Naive thymus-derived CD8-positive, alpha-beta T cell (primary cell): ENCODE data around the gene CFAP20DC. TPM values are rescaled to one million over a fixed set of nuclear protein-coding genes. Genes with fewer than 3 reads are reported as not detected.
A peak's percentile ranks its signal among the peaks of the same experiment; 100 is the strongest.
"Not testable (repeated sequence)": the region's sequence is repeated elsewhere in the genome, so short reads cannot be mapped to it uniquely, and the experiment has no call there.

Experiments
- ATAC-seq, 2 donors: fragments of 150-1000 bp; cut with Tn5 transposase in 1 of 2; sonication (Bioruptor Pico), chemical (Tn5 transposase) in 1 of 2; 1 replicate in 1 of 2; 2 replicates in 1 of 2; pipeline ENCODE4 v1.10.0; 2021; ENCODE audit warnings: mild to moderate bottlenecking in 2 of 2, moderate library complexity in 2 of 2
- POLR2A ChIA-PET: fragments of 350-600 bp; sonication (Branson Sonifier 250); formaldehyde crosslinking; loops from one replicate; lab custom pipeline; 2021; ENCODE audit warnings: antibody characterized with exemption; lab: Charles Lee
- DNase-seq, 10 donors: peaks; one replicate each; pipeline versions ENCODE4 v3.0.0 to v3.0.0-alpha.2; 2020 to 2022
- H3K27ac Mint-ChIP-seq, 10 donors: one replicate each; pipeline ENCODE4 v1.8.0; 2020 to 2022; ENCODE audit warnings: mild to moderate bottlenecking in 10 of 10, mixed read lengths in 10 of 10, moderate library complexity in 4 of 10, inconsistent platforms in 1 of 10
- H3K27me3 Mint-ChIP-seq, 5 donors: one replicate each; pipeline ENCODE4 v1.8.0; 2021 to 2022; ENCODE audit warnings: mixed read lengths in 5 of 5
- H3K36me3 Mint-ChIP-seq, 3 donors: one replicate each; pipeline ENCODE4 v1.8.0; 2020 to 2022; ENCODE audit warnings: mixed read lengths in 3 of 3, mild to moderate bottlenecking in 2 of 3, inconsistent platforms in 1 of 3
- H3K4me1 Mint-ChIP-seq, 4 donors: one replicate each; pipeline ENCODE4 v1.8.0; 2021 to 2022; ENCODE audit warnings: mixed read lengths in 4 of 4
- H3K4me3 Mint-ChIP-seq, 10 donors: one replicate each; pipeline ENCODE4 v1.8.0; 2020 to 2022; ENCODE audit warnings: mild to moderate bottlenecking in 10 of 10, mixed read lengths in 10 of 10, moderate library complexity in 6 of 10, inconsistent platforms in 1 of 10
- H3K9me3 Mint-ChIP-seq, 9 donors: one replicate each; pipeline ENCODE4 v1.8.0; 2020 to 2022; ENCODE audit warnings: mixed read lengths in 9 of 9, mild to moderate bottlenecking in 3 of 9, inconsistent platforms in 1 of 9, moderate library complexity in 1 of 9
- polyA plus RNA-seq, 3 donors: library from polyadenylated mRNA; unstranded; fragments of 300-500 nt; fragmentation: Illumina TruSeq; gene quantifications; one replicate each; pipeline ENCODE4 v1.2.3, GENCODE V29; 2021
- total RNA-seq, 8 experiments: library from RNA in 2 of 8; stranded (reverse) in 2 of 8; gene quantifications; one replicate each; pipeline ENCODE4 v1.2.3 and lab custom pipeline; 2021 to 2026

The CFAP20DC gene
- total and polyA plus RNA-seq, 5 experiments from 2014 or later = 0.13 to 0.27 (median 0.19) TPM; not detected in 1

- peaks cover 25 to 58% (median 28%) of the 10 kb centered on the region in 5 donors for H3K27me3 Mint-ChIP-seq
- H3K4me3 Mint-ChIP-seq = no peak overlapping the region
- H3K4me1 Mint-ChIP-seq = peaks cover 0 to 7% (median 0%) of the 10 kb centered on the region in 4 donors
- no peak for DNase-seq
- H3K36me3 Mint-ChIP-seq = peaks cover 0 to 3% (median 0%) of the 10 kb centered on the region in 3 donors
- POLR2A ChIA-PET = no interaction called here
- peak overlapping the region in 3 of 10 donors; percentile 4 to 36 (median 31) for H3K27ac Mint-ChIP-seq
- H3K9me3 Mint-ChIP-seq = peaks cover 0 to 20% (median 4%) of the 10 kb centered on the region in 9 donors
- no peak for ATAC-seq
Observed at GRCh38 chr3:59065240-59065639, 15.4 kb upstream of the CFAP20DC start.

DNA sequence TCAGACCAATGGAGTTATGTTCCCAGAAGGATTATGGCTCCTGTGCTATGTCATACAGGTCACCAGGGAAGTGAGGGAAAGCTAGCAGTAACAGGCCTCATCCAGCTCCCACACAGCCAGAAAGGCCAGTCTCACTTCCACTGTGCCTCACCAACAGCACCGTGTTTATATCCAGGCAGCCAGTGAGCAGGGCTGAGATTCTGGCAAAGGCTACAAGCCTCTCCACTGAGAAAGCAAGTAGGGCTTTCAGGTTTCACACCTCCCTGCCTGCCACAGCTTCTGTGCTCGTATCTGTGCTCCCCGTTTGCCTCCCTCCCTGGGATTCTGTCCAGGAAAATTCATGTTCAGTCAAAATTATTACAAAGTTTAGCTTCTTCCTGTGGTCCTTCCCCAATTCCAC lies 14.9 kb upstream of the CFAP20DC start:
- peak overlapping the region in 1 of 10 donors; percentile 36 for H3K27ac Mint-ChIP-seq
- H3K27me3 Mint-ChIP-seq = peaks cover 25 to 57% (median 28%) of the 10 kb centered on the region in 5 donors
- no peak for ATAC-seq
- peaks cover 0 to 2% (median 0%) of the 10 kb centered on the region in 4 donors for H3K4me1 Mint-ChIP-seq
- POLR2A ChIA-PET = no interaction called here
- no peak for DNase-seq
- no peak overlapping the region for H3K4me3 Mint-ChIP-seq
- H3K9me3 Mint-ChIP-seq = peaks cover 0 to 20% (median 4%) of the 10 kb centered on the region in 9 donors
- H3K36me3 Mint-ChIP-seq = peaks cover 0 to 3% (median 0%) of the 10 kb centered on the region in 3 donors

DNA sequence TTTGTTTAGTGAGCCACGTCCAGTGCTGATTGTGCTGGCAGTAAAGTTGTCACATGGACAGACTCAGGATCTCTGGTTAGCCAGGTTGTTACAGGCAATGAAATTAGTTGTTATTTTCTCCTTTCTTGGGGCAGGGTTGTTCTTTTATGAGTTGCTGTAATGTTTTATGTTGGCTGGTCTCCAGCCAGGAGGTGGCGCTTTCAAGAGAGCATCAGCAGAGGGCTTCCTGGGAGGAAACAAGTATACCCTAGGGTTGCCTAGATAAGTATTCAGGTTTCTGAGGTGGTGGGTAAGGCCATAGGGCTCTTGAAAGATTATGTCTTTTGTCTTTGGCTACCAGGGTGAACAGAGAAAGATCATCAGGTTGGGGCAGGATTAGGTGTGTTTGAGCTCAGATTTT lies 14.5 kb upstream of the CFAP20DC start:
- ATAC-seq = no peak
- Mint-ChIP-seq H3K4me3 (no peak overlapping the region), H3K9me3 (peaks cover 0 to 20% (median 4%) of the 10 kb centered on the region in 9 donors), H3K27me3 (peaks cover 22 to 57% (median 28%) of the 10 kb centered on the region in 5 donors), H3K36me3 (peaks cover 0 to 3% (median 0%) of the 10 kb centered on the region in 3 donors), H3K27ac (no peak overlapping the region), H3K4me1 (no peaks in the 10 kb centered on the region)
- POLR2A ChIA-PET = no interaction called here
- DNase-seq = no peak

DNA sequence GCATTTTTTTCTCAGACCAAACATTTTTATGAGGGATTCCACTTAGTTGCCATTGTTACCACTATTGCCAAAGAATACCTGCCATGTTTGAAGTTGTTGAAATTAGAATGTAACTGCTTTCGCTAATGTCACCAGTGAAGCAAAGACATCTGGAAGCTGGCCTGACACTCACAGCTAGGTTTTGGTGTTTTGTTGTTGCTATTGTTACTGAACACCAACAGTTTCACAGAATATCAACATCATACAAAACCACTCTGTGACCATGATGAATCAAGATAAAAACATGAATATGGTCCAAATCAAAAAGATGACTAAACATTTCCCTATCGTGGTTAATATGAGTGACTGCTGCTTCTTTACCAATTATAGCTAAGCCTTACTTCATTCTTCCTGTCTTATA lies 6.9 kb upstream of the CFAP20DC start:
- Mint-ChIP-seq H3K4me3 (no peak overlapping the region), H3K27me3 (peaks cover 2 to 11% (median 5%) of the 10 kb centered on the region in 5 donors), H3K36me3 (no peaks in the 10 kb centered on the region), H3K9me3 (peaks cover 0 to 2% (median 0%) of the 10 kb centered on the region in 9 donors), H3K27ac (no peak overlapping the region), H3K4me1 (peaks cover 0 to 4% (median 0%) of the 10 kb centered on the region in 4 donors)
- DNase-seq (no peak), ATAC-seq (no peak)
- POLR2A ChIA-PET = no interaction called here

- H3K4me3 Mint-ChIP-seq = no peak overlapping the region
- ATAC-seq (no peak), DNase-seq (no peak)
- POLR2A ChIA-PET = no interaction called here
- H3K27ac Mint-ChIP-seq = no peak overlapping the region
- no peaks in the 10 kb centered on the region for H3K9me3 Mint-ChIP-seq
- H3K27me3 Mint-ChIP-seq = peaks cover 0 to 3% (median 0%) of the 10 kb centered on the region in 5 donors
- no peaks in the 10 kb centered on the region for H3K36me3 Mint-ChIP-seq
- peaks cover 0 to 9% (median 7%) of the 10 kb centered on the region in 4 donors for H3K4me1 Mint-ChIP-seq
Observed at GRCh38 chr3:59052803-59053411, 3.1 kb upstream of the CFAP20DC start.

DNA sequence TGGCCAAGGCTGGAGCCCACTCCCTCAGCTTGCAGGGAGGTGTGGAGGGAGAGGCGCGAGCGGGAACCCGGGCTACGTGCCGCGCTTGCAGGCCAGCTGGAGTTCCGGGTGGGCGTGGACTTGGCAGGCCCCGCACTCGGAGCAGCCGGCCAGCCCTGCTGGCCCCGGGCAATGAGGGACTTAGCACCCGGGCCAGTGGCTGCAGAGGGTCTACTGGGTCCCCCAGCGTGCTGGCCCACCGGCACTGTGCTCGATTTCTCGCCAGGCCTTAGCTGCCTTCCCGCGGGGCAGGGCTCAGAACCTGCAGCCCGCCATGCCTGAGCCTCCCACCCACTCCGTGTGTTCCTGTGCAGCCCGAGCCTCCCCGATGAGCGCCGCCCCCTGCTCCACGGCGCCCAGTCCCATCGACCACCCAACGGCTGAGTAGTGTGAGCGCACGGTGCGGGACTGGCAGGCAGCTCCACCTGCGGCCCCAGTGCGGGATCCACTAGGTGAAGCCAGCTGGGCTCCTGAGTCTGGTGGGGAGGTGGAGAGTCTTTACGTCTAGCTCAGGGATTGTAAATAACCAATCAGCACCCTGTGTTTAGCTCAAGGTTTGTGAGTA lies 1.1 kb upstream of the CFAP20DC start:
- H3K27me3 Mint-ChIP-seq, H3K9me3 Mint-ChIP-seq, ATAC-seq, DNase-seq, H3K4me1 Mint-ChIP-seq, H3K36me3 Mint-ChIP-seq, POLR2A ChIA-PET: not testable (repeated sequence)
- Mint-ChIP-seq H3K4me3 (peak overlapping the region in 3 of 10 donors; percentile 18 to 30 (median 22)), H3K27ac (peak overlapping the region in 3 of 10 donors; percentile 38 to 72 (median 69))

GRCh38 chr3:59046839-59047238 lies 3.0 kb downstream of the CFAP20DC start:
- no peaks in the 10 kb centered on the region for H3K9me3 Mint-ChIP-seq
- no peaks in the 10 kb centered on the region for H3K36me3 Mint-ChIP-seq
- no peak overlapping the region for H3K4me3 Mint-ChIP-seq
- peaks cover 0 to 9% (median 6%) of the 10 kb centered on the region in 4 donors for H3K4me1 Mint-ChIP-seq
- peaks cover 0 to 3% (median 0%) of the 10 kb centered on the region in 5 donors for H3K27me3 Mint-ChIP-seq
- no peak overlapping the region for H3K27ac Mint-ChIP-seq
- POLR2A ChIA-PET = no interaction called here
- no peak for DNase-seq
- ATAC-seq = no peak

GRCh38 chr3:59043391-59043790 lies 6.4 kb downstream of the CFAP20DC start:
- no peaks in the 10 kb centered on the region for H3K9me3 Mint-ChIP-seq
- H3K4me1 Mint-ChIP-seq = no peaks in the 10 kb centered on the region

GRCh38 chr3:59040902-59041301 lies 8.9 kb downstream of the CFAP20DC start:
- Mint-ChIP-seq H3K27ac (no peak overlapping the region), H3K36me3 (no peaks in the 10 kb centered on the region), H3K27me3 (peaks cover 0 to 4% (median 0%) of the 10 kb centered on the region in 5 donors), H3K9me3 (no peaks in the 10 kb centered on the region), H3K4me3 (no peak overlapping the region), H3K4me1 (no peaks in the 10 kb centered on the region)
- POLR2A ChIA-PET = no interaction called here
- ATAC-seq (no peak), DNase-seq (no peak)

More at GRCh38 chr3:59043391-59043790, 6.4 kb downstream of the CFAP20DC start:
- no peak for DNase-seq
- peaks cover 0 to 2% (median 0%) of the 10 kb centered on the region in 5 donors for H3K27me3 Mint-ChIP-seq
- POLR2A ChIA-PET = no interaction called here
- H3K4me3 Mint-ChIP-seq = no peak overlapping the region
- H3K27ac Mint-ChIP-seq = no peak overlapping the region
- no peak for ATAC-seq
- no peaks in the 10 kb centered on the region for H3K36me3 Mint-ChIP-seq

DNA sequence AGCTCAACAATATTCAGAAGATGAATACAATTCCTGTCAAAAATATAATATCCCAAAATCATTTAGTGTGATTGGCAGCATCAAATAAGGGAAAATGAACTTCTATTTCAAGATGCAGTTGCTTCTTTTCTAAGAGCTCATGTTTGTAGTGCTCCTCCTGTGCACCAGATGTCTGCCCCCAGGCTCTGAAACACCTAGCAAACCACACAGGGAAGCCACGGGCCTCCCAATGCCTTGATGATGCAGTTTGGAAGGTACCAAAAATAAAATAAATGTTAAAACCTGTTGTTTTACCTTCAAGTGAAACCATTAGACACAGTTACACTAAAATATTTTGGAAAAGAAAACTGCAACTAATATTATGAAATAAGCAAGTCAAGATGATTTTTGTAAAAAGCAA lies 22.2 kb downstream of the CFAP20DC start:
- no peak for ATAC-seq
- no peak overlapping the region for H3K4me3 Mint-ChIP-seq
- POLR2A ChIA-PET = no interaction called here
- H3K27me3 Mint-ChIP-seq = peaks cover 3 to 10% (median 6%) of the 10 kb centered on the region in 5 donors
- H3K9me3 Mint-ChIP-seq = no peaks in the 10 kb centered on the region
- DNase-seq = no peak
- H3K4me1 Mint-ChIP-seq = no peaks in the 10 kb centered on the region
- no peak overlapping the region for H3K27ac Mint-ChIP-seq
- no peaks in the 10 kb centered on the region for H3K36me3 Mint-ChIP-seq

GRCh38 chr3:59023612-59024011 lies 26.2 kb downstream of the CFAP20DC start:
- H3K27ac Mint-ChIP-seq = no peak overlapping the region
- ATAC-seq (no peak), DNase-seq (no peak)
- peaks cover 0 to 8% (median 6%) of the 10 kb centered on the region in 5 donors for H3K27me3 Mint-ChIP-seq
- no peaks in the 10 kb centered on the region for H3K4me1 Mint-ChIP-seq
- no peaks in the 10 kb centered on the region for H3K9me3 Mint-ChIP-seq
- POLR2A ChIA-PET = no interaction called here
- H3K36me3 Mint-ChIP-seq = no peaks in the 10 kb centered on the region
- no peak overlapping the region for H3K4me3 Mint-ChIP-seq

- Mint-ChIP-seq H3K27me3 (peaks cover 0 to 9% (median 0%) of the 10 kb centered on the region in 5 donors), H3K4me3 (no peak overlapping the region), H3K9me3 (no peaks in the 10 kb centered on the region), H3K4me1 (no peaks in the 10 kb centered on the region), H3K36me3 (no peaks in the 10 kb centered on the region), H3K27ac (no peak overlapping the region)
- POLR2A ChIA-PET = no interaction called here
- DNase-seq (no peak), ATAC-seq (no peak)
Observed at GRCh38 chr3:59017617-59017984, 32.2 kb downstream of the CFAP20DC start.

GRCh38 chr3:59016930-59017616 lies 32.8 kb downstream of the CFAP20DC start:
- peaks cover 0 to 11% (median 0%) of the 10 kb centered on the region in 5 donors for H3K27me3 Mint-ChIP-seq
- DNase-seq = no peak
- H3K27ac Mint-ChIP-seq = no peak overlapping the region
- H3K9me3 Mint-ChIP-seq = no peaks in the 10 kb centered on the region
- POLR2A ChIA-PET = no interaction called here
- no peak for ATAC-seq
- no peak overlapping the region for H3K4me3 Mint-ChIP-seq
- no peaks in the 10 kb centered on the region for H3K36me3 Mint-ChIP-seq
- H3K4me1 Mint-ChIP-seq = no peaks in the 10 kb centered on the region
